EH (cell line): ENCODE results near the gene GOLGA8F.
"Not testable (repeated sequence)": the region's sequence is repeated elsewhere in the genome, so short reads cannot be mapped to it uniquely, and the experiment has no call there.

Source experiments
- DNase-seq: peaks from one replicate; pipeline ENCODE4 v3.0.0-alpha.2; 2015; ENCODE audit warnings: low read depth

The GOLGA8F gene, protein sequence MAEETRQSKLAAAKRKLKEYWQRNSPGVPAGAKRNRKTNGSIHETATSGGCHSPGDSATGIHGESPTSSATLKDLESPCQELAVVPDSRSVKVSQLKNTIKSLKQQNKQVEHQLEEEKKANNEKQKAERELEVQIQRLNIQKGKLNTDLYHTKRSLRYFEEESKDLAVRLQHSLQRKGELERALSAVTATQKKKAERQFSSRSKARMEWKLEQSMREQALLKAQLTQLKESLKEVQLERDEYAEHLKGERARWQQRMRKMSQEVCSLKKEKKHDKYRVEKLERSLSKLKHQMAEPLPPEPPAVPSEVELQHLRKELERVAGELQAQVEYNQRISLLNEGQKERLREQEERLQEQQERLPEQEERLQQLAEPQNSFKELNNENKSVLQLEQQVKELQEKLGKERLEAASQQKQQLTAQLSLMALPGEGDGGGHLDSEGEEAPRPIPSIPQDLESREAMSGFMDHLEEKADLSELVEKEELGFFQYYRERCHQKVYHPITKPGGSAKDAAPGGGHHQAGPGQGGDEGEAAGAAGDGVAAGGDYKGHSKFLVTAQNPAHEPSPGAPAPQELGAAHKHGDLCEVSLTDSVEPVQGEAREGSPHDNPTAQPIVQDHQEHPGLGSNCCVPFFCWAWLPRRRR

DNA sequence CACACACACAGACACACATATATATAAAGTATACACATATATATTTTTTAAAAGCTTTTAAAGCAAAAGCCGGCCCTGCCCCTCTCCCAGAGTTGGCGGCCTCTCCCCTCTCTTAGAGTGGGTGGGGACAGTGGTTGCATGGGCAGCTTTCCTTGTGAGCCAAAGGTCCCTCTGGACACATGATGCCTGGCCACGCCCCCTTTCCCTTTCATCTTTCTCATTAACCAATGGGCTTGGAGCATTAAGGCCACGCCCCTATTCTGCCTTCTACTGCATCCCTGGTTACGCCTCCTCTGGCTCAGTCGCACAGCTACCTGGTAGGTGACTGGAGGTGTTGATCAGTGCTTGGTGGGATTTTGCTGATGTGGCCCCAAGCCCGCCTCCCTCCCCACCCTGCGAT is at the start of gene GOLGA8F:
GOLGA8F (plus strand) TSS at position 301 of the 400 bp plus-strand sequence; CDS start at position 399, 98 bp downstream.
- DNase-seq = not testable (repeated sequence)

DNA sequence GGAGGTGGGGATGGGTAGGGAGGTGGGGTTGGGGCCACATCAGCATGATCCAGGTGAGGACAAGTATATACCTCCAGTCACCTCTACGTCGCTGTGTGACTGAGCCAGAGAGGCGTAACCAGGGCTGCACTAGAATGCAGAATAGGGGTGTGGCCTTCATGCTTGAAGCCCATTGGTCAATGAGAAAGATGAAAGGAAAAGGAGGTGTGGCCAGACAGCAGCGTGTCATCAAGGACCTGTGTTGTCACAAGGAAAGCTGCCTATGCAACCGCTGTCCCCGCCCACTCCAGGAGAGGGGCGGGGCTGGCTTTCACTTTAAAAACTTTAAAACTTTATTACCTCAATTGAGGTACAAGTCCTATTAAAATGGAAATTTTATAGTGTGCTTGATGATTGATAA is 20.5 kb upstream of the GOLGA8F start, which contains the start of gene GOLGA6L24:
GOLGA6L24 (minus strand) TSS at position 101 of the 400 bp plus-strand sequence; CDS start at position 40, 61 bp downstream.
- not testable (repeated sequence) for DNase-seq

DNA sequence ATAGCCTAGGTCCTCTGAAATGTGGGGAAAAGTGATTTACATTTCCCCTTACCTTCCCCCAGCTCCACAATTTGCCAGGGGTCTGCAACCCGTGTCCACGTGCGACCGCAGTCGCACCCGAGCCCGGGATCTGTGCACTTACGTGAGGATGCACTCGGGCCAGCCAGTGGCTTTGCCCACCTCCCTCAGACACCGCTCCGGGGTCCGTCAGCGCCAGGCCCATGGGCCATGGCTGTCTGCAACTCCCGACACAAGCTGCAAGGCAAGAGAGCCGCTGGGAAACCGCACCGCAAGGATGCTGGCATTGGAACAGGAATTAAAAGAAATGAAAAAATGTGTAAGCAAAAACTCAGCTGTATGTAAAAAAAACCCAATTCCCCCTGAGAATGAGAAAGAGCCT is 13.0 kb upstream of the GOLGA8F start:
- not testable (repeated sequence) for DNase-seq

DNA sequence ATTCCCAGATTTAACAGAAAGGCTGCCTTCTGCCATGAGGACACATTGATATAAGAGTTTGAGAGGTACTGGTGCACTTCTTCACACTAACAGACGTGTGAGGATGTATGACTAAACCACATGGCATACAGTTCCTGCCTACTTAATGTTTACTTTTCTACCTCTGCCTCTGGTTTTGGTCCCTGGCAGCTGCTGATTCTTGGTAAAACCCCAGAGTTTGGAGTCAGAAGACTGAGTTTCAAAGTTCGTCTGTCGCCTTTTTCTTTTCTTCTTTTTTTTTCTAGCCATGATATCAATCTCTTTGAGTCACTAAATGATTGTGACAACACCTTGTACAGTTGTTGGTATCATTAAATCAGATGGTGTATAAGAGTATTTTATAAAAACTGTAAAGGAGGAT is 1.6 kb downstream of the GOLGA8F start:
- DNase-seq = not testable (repeated sequence)

- not testable (repeated sequence) for DNase-seq
Measured at GRCh38 chr15:28396022-28396421, 17.6 kb downstream of the GOLGA8F start.

- DNase-seq = not testable (repeated sequence)
Measured at GRCh38 chr15:28402774-28403435, 24.4 kb downstream of the GOLGA8F start.

GRCh38 chr15:28420470-28420869 is 42.0 kb downstream of the GOLGA8F start:
- DNase-seq = not testable (repeated sequence)

DNA sequence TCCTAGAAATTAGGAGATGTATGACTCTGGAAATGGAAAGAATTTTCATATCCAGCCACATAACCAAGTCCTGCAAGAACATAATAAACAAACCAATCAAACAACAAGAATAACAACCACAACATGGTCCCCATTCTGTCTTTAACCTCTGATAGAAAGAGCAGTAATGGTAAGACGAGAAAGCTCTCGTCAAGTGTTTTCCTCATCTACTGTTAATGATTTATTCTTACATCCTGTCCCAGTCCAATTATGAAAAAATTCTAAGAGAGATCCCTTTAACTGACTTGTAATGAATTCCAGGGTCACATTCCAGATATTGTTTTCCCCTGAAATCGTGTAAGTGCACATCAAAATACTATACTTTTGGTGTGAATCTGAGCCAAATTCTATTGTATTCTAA is 57.1 kb downstream of the GOLGA8F start:
- not testable (repeated sequence) for DNase-seq
